T47D (cell line): ENCODE results near the gene COG2.
"Not testable (repeated sequence)": the region's sequence is repeated elsewhere in the genome, so short reads cannot be mapped to it uniquely, and the experiment has no call there.

Experiments
- DNase-seq, 2 experiments: peaks; one replicate each; pipeline versions ENCODE4 v3.0.0 to v3.0.0-alpha.2; 2011 to 2012; ENCODE audit warnings: low read depth in 1 of 2, low spot score in 1 of 2
- JUND ChIP-seq: IDR thresholded peaks from 2 replicates; pipeline ENCODE4 v1.6.1; 2012; ENCODE audit warnings: low read depth
- in situ Hi-C: cut with HindIII; loops from 2 replicates; pipeline ENCODE4 v1.10.0; 2016; ENCODE audit warnings: low sequenced_read_pairs, low pct_unique_long_range_greater_than_20kb

COG2 gene, protein sequence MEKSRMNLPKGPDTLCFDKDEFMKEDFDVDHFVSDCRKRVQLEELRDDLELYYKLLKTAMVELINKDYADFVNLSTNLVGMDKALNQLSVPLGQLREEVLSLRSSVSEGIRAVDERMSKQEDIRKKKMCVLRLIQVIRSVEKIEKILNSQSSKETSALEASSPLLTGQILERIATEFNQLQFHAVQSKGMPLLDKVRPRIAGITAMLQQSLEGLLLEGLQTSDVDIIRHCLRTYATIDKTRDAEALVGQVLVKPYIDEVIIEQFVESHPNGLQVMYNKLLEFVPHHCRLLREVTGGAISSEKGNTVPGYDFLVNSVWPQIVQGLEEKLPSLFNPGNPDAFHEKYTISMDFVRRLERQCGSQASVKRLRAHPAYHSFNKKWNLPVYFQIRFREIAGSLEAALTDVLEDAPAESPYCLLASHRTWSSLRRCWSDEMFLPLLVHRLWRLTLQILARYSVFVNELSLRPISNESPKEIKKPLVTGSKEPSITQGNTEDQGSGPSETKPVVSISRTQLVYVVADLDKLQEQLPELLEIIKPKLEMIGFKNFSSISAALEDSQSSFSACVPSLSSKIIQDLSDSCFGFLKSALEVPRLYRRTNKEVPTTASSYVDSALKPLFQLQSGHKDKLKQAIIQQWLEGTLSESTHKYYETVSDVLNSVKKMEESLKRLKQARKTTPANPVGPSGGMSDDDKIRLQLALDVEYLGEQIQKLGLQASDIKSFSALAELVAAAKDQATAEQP

DNA sequence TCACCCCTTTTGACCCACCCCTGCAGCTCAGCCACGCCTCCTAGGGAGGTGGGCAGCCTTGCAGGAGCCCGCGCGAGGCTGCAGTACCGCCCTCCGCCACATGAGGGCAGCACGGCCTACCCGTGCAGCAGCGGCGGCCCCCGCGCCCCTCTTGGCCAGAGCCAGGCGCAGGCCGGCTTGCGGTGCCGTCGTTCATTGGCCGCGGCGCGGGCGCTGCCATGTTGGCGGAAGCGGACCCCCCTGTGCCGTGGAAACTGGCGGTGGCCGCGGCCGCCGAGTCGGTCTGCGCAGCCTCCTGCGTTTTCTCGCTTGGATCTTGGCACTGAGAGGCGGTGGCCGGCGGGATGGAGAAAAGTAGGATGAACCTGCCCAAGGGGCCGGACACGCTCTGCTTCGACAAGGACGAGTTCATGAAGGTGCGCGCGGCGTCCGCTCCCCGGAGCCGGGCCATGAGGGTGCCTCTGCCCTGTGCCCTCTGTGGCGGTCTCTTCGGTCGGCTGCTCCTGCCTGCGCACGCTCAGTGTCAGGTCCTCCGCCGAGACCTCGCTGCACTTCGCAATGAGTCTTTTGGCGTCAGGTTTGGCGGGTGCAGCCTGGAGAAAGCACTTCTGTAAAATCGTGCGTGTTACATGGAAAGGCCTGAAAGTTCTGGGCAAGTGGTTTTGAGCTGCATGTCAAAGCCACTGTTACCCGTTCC, at the start of gene COG2:
TSS of gene COG2 (plus strand) at position 219 of the 697 bp plus-strand sequence. CDS start at position 345, 126 bp downstream.
- in situ Hi-C loops: no loop called here
- no peak for TF ChIP-seq JUND
- peak; percentile 94 to 97 for DNase-seq

GRCh38 chr1:230592848-230593414, 49.4 kb upstream of the COG2 start:
- in situ Hi-C loops: no loop called here
- no peak for DNase-seq
- TF ChIP-seq JUND: no peak

GRCh38 chr1:230594214-230594773, 48.0 kb upstream of the COG2 start:
- no peak for TF ChIP-seq JUND
- in situ Hi-C loops: no loop called here
- peak in 1 of 2 experiments; percentile 13 for DNase-seq

DNA sequence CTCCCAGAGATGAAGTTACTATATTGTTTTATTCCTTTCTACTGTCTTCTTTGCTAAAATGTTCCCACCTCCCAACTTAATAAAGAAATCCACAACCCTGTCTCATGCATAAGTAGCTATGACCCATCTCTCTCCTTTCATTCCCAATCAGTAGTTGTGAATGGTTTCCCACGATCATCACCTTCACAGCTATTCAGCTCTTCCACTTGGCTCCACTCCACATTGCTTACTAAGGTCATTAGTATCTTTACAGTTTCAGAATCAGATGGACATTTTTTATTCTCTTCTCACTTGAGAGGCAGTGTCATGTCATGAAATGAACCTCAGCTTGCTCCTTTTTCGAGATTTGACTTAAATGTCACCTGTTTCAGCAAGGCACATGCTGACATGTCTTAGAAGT, 47.1 kb upstream of the COG2 start:
- in situ Hi-C loops: no loop called here
- no peak for TF ChIP-seq JUND
- no peak for DNase-seq

DNA sequence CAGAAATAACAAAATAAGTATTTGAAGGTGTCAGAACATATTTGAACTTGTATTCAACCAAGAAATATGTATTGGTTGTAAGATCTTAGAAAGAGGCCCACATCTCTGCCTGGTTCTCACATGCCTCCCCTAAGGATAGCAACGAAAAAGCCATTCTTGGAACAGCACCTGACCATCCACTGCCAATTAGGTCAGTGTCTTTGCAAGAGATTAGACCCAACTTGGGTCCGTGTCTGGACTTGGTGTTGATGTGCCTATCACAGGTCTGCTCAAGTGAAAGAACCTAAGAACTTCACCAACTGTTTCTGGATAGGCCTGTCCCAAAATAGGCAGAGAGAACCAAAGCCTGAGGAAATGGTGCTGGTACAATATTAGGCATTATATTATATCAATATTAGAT, 46.0 kb upstream of the COG2 start:
- TF ChIP-seq JUND: no peak
- in situ Hi-C loops: no loop called here
- no peak for DNase-seq

DNA sequence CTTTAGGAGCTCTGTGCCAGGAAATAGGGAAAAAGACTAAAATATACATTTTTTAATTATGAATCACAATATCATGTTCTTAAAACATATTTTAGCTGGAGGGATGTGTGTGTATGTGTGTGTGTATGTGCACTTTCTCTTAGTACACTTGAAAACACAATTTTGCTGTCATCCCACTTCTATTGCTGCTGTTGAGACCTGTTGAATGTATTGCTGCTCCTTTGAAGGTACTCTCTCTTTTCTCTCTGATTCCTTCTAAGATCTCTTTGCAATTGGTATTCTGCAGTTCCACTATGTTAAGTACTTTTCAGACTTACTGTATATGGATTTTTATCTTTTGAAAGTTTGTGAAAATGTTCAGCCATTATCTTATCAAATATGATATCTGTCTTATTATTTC, 43.5 kb upstream of the COG2 start:
- TF ChIP-seq JUND: no peak
- in situ Hi-C loops: no loop called here
- DNase-seq: no peak

DNA sequence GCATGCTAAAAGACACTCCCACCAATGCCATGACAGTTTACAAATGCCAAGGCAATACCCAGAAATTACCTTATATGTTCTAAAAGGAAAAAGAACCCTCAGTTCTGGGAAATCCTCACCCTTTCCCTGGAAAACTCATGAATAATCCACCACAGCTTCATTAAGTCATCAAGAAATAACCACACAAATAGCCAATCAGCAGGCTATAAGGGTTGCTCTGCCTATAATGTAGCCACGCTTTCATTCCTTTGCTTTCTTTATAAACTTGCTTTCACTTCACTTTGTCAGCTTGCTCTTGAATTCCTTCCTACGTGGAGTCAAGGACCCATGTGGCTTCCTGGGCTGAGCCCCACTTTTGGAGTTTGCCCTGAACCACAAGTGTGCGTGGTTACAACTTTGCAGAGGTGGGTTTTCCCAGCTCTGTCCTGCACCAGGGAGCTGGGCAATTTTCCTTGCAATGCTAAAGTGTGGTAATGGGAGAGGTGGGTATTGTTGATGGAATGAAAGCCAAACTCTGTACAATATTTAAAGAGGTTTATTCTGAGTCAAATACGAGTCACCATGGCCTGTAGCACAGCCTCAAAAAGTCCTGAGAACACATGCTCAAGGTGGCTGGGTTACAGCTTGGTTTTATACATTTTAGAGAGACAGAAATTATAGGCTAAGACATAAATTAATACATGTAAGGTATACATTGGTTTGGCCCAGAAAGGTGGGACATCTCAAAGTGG, 42.2 kb upstream of the COG2 start:
- DNase-seq: no peak
- TF ChIP-seq JUND: no peak
- in situ Hi-C loops: no loop called here

DNA sequence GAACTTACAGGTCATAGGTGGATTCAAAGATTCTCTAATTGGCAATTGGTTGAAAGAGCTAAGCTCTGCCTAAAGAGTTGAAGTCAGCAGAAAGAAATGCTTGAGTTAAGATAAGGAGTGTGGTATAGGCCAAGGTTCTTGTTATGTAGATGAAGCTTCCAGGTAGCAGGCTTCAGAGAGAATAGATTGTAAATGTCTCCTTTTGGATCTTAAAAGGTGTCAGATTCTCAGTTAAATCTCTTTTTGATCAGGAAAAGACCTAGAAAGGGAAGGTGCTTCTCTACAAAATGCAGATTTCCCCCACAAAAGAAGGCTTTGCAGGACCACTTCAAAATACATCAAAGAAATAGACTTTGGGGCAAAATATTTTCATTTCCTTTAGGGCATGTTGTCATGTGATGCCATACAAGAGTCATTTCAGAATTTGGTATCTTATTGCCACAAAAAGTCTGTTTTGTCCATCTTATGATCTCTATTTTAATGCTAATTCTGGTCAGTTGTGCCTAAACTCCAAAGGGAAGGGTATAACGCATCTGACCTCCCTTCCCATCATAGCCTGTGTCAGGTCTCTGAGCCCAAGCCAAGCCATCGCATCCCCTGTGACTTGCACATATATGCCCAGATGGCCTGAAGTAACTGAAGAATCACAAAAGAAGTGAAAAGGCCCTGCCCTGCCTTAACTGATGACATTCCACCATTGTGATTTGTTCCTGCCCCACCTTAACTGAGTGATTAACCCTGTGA, 41.5 kb upstream of the COG2 start:
- in situ Hi-C loops, DNase-seq: not testable (repeated sequence)

DNA sequence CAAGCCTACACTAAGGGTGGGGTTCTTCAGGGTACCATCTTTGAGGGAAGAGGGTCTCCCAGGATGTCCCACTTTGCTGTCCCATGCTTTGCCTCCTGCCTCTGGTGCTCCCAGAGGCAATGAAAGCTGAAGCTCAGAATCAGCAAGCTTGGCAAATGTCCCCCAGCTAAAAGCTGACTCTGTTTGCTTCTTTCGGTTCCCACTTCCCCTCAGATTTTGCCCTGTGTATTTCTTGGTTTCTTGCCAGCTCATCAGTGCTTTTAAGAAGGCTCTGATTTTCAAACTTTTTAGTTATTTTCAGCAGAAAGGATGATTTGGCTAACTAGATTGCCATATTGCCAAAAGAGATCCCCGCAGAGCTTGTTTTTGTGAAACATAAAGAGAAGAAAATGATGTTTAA, 33.1 kb upstream of the COG2 start:
- DNase-seq: no peak
- in situ Hi-C loops: no loop called here
- no peak for TF ChIP-seq JUND

- in situ Hi-C loops: no loop called here
- DNase-seq: no peak
- no peak for TF ChIP-seq JUND
Measured at GRCh38 chr1:230610589-230610988, 31.7 kb upstream of the COG2 start.
